ENCODE results near the gene CLK1.

CLK1 gene

GRCh38 chr2:200811333-200812121, 52.9 kb downstream of the CLK1 start, which contains the start of gene BZW1:
Gene BZW1 (plus strand): TSS chr2:200811910. CDS start chr2:200813218, 1,308 bp downstream.
- peak; percentile 95 for DNase-seq (ENCODE audit: low read depth)

- DNase-seq (ENCODE audit: low read depth): peak; percentile 2
Measured at GRCh38 chr2:200810998-200811332, 53.5 kb downstream of the CLK1 start.

- DNase-seq (ENCODE audit: low read depth): no peak
Measured at GRCh38 chr2:200810252-200810997, 54.0 kb downstream of the CLK1 start.

GRCh38 chr2:200809506-200810251, 54.8 kb downstream of the CLK1 start:
- DNase-seq (ENCODE audit: low read depth): no peak
